Vagina (tissue), 2 donors: ENCODE data around the gene CUBN.

Source experiments
- CTCF ChIP-seq, 3 experiments: fragments of 450-650 bp in 2 of 3; fragments of 200-600 bp in 1 of 3; sonication (generic) in 1 of 3; IDR thresholded peaks; one replicate each; pipeline ENCODE4 v1.5.1; 2017 to 2019; ENCODE audit warnings: antibody characterized with exemption in 3 of 3, mild to moderate bottlenecking in 2 of 3, moderate library complexity in 2 of 3
- POLR2A ChIP-seq, 2 donors: fragments of 450-650 bp; IDR thresholded peaks; one replicate each; pipeline ENCODE4 v1.6.1; 2017; ENCODE audit warnings: antibody characterized with exemption in 2 of 2, mild to moderate bottlenecking in 2 of 2, moderate library complexity in 2 of 2

GRCh38 chr10:16927546-16927945 lies 202.1 kb downstream of the CUBN start:
- no peak for TF ChIP-seq CTCF (IDR thresholded peaks at IDR 0.05)
- TF ChIP-seq POLR2A (IDR thresholded peaks at IDR 0.05), result no peak
